Fibroblast of gingiva (primary cell): Measurements from ENCODE around the gene TAOK3.
A peak's percentile ranks its signal among the peaks of the same experiment; 100 is the strongest.
"Not testable (repeated sequence)": the region's sequence is repeated elsewhere in the genome, so short reads cannot be mapped to it uniquely, and the experiment has no call there.

Source experiments
- DNase-seq: peaks from one replicate; pipeline ENCODE4 v3.0.0-alpha.2; 2011; ENCODE audit warnings: low read depth

The TAOK3 gene

GRCh38 chr12:118373616-118374015 lies 909 bp upstream of the TAOK3 start:
- DNase-seq, result no peak

DNA sequence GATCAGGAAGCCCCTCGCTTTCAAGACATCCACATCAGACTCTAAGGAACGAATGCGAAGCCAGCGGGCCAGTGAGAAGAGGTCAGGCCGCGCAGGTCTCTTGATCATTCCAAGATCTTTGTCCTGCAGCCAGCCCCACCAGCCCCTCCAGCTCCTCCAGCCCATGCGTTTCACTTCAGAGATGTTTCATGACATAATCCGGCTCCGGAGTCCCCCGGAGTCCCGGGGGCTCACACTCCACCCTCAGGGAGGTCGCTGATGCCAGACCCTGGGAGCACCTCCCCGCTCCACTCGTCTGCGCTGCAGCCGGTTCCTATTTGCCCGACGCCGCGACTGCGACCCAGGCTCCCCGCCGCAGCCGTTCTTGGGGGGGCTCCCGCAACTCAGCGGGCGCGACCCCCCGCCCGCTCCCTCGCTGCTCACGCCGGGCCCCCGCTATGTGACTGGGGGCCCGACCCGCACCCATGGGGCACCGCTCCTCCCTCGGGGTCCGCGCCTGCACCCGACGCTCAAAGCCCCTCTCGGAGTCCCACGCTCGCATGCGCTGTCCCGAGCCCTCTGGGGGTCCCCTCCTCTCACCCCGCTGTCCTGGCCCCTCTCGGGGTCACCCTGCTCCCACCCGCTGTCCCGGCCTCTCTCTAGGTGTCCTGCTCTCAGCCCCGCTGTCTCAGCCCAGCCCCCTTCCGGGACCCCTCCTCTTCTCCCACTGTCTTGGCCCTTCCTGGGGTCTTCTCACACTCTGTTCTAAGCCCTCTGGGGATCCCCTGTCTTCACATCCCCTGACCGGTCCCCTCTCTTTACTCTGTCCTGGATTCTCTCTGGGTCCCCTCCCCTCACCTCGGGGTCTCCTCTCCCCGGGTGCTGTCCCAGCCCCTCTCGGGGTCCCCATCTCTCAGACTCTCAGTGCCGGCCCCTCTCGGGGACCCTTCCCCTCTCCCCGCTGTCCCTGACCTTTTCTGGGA lies 1.1 kb downstream of the TAOK3 start:
- DNase-seq, result no peak

- DNase-seq, result no peak
Observed at GRCh38 chr12:118370601-118371000, 2.1 kb downstream of the TAOK3 start.

- no peak for DNase-seq
Observed at GRCh38 chr12:118368821-118369220, 3.9 kb downstream of the TAOK3 start.

GRCh38 chr12:118361889-118362288 lies 10.8 kb downstream of the TAOK3 start:
- DNase-seq, result no peak

DNA sequence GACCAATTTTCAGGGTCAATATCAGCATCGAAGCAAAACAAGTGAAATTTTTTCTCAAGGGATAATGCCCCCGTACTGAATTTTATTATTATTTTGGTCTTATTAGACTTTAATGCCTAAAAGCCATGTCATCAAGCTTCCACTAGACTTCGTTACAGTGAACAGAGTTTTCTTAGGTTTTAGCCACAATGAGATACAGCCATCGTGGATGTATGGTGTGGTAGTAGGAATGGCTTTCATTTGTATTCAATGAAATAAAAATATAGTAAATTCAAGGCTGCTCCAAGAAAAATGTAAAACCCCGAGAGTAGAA lies 11.7 kb downstream of the TAOK3 start:
- no peak for DNase-seq

DNA sequence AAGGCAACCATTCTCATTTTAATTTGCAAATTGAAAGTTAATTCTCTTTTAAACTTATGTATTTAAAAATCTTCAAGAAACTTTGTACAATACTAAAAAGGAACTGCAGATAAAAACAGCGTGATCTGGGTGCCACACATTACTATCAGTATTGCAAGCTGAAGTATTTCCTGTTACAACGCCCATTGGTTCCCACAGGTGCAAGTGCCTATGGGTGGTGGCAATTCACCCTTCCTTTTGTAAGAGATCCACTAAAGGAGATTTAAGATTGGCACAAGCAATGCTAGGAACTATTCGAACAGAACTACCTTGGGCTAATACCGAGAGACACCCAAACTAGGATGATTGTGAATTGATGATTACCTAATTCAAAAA lies 13.2 kb downstream of the TAOK3 start:
- no peak for DNase-seq

- DNase-seq, result no peak
Observed at GRCh38 chr12:118358612-118359540, 13.8 kb downstream of the TAOK3 start.

DNA sequence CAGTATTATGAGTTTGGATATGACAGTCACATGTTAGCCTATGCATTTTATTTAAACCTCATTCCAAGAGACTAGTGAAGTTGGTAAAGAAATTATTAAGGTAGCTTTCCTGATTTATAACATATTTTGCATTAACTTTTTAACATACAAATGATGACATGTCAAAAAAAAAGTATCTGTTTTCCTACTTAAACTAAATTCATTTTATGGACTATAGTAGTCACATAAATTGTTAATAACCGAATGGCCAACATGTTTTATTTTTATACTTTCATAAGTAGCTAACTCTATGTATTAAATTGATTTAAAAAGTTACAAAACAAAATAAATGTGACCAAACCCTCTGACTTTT lies 14.7 kb downstream of the TAOK3 start:
- no peak for DNase-seq

GRCh38 chr12:118357257-118358007 lies 15.3 kb downstream of the TAOK3 start:
- DNase-seq, result peak; percentile 54

- peak; percentile 90 for DNase-seq
Observed at GRCh38 chr12:118356809-118357256, 15.9 kb downstream of the TAOK3 start.

GRCh38 chr12:118355843-118356242 lies 16.9 kb downstream of the TAOK3 start:
- no peak for DNase-seq

DNA sequence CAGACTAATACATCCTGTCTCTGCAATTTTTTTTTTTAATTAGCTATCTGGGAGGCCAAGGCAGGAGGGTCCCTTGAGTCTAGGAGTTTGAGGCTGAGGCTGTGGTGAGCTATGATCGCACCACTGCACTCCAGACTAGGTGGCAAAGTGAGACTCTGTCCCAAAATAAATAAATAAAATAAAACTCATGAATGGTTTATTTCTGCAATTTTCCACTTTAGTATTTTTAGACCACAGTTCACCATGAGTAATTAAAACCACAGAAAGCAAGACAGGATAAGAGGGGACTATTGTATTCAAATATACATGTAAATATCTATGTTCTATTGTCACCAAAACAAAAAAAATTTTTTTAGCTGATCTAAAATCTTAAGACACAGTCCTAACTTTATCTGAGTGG lies 17.8 kb downstream of the TAOK3 start:
- DNase-seq, result no peak

- not testable (repeated sequence) for DNase-seq
Observed at GRCh38 chr12:118354503-118354902, 18.2 kb downstream of the TAOK3 start.

DNA sequence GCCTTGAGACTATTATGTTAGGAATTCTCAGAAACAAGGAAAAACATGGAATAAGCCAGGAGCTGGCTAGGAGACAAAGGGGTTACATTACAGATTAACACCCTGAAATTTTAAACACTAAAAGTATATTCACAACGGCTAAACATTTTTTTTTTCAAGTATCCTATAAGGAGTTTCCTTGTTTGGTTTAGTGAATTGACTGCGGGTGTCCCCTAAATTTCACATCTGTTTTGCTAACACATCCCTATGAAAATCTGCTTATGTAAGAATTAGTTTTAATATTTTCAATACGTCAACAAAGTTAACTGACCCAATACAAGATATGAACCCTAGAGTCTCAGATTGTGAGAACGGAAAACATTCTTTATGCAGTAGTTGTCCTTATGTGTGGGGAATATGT lies 19.0 kb downstream of the TAOK3 start:
- no peak for DNase-seq

GRCh38 chr12:118350908-118351559 lies 21.7 kb downstream of the TAOK3 start:
- no peak for DNase-seq

DNA sequence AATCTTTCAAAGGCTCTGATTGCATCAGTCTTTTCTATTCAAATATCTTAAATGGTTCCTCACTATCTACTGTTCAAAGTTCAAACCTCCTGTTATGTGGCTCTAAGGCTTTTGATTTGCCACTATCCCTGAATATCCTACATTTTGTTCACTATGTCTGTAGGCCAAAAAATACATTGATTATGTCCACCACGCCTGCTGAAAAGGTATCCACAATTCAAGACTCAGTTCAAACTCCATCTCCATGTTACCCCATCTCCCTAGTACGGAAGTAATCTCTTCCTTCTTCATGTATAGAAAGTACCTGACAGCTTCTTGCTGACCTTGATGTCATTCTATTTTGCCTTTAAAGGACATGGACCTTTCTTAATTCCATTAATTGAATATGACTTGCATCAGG lies 24.8 kb downstream of the TAOK3 start:
- DNase-seq, result no peak

- DNase-seq, result no peak
Observed at GRCh38 chr12:118346895-118347294, 25.8 kb downstream of the TAOK3 start.

- no peak for DNase-seq
Observed at GRCh38 chr12:118345355-118345754, 27.4 kb downstream of the TAOK3 start.

GRCh38 chr12:118344829-118345228 lies 27.9 kb downstream of the TAOK3 start:
- DNase-seq, result no peak

DNA sequence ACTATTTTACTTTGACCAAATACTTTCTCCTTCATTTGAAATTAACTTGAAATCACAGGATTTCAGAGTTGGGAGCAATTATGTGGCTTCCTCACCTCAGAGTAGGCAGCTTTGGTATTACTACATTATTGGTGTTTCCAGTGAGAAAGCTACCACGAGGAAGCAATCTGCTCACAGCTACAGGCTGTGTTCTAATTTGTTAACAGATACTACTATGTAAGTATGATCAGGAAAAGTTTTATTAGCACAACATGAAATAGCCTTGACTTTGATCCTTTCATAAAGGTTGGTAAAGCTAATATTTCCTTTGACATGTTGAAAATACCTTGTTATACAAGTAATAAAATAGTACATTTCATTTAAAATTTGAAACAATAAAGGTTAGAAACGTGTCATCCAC lies 30.6 kb downstream of the TAOK3 start:
- DNase-seq, result no peak
